Activated CD8-positive, alpha-beta memory T cell treated with anti-CD3 and anti-CD28 coated beads, Interleukin-2, amount 50 U/mL, for 24 hours (primary cell): ENCODE measurements around the gene PRPH2.

Experiments
- DNase-seq: peaks from one replicate; pipeline ENCODE4 v3.0.0-alpha.2; 2020; ENCODE audit errors: extremely low read depth

The PRPH2 gene

GRCh38 chr6:42722497-42722896 is at the start of gene PRPH2:
TSS of gene PRPH2 (minus strand) at chr6:42722597. CDS start at chr6:42722334, 263 bp downstream.
- DNase-seq: no peak

GRCh38 chr6:42771741-42772100 is 49.3 kb upstream of the PRPH2 start:
- no peak for DNase-seq

DNA sequence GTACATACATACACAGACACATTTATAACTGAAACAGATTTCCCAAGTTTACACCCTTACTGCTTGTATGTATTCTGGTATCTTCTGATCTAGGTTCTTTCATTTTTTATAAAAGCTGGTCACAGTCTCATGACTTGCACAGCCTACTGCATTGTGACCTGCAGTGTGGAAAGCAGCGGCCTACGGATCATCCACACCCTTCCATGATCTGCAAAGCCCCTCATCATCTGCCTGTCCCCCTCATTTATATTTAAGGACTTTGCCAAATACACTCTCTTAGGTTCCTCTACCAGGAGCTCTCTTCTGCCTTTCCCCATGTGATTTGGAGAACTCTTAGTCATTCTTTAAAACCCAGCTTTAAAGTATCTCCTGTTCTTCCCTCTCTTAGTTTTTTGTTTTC is 47.4 kb upstream of the PRPH2 start:
- DNase-seq: no peak

- no peak for DNase-seq
These were observed 46.7 kb upstream of the PRPH2 start for GRCh38 chr6:42769051-42769450.

GRCh38 chr6:42766163-42766670 is 43.8 kb upstream of the PRPH2 start:
- DNase-seq: no peak

DNA sequence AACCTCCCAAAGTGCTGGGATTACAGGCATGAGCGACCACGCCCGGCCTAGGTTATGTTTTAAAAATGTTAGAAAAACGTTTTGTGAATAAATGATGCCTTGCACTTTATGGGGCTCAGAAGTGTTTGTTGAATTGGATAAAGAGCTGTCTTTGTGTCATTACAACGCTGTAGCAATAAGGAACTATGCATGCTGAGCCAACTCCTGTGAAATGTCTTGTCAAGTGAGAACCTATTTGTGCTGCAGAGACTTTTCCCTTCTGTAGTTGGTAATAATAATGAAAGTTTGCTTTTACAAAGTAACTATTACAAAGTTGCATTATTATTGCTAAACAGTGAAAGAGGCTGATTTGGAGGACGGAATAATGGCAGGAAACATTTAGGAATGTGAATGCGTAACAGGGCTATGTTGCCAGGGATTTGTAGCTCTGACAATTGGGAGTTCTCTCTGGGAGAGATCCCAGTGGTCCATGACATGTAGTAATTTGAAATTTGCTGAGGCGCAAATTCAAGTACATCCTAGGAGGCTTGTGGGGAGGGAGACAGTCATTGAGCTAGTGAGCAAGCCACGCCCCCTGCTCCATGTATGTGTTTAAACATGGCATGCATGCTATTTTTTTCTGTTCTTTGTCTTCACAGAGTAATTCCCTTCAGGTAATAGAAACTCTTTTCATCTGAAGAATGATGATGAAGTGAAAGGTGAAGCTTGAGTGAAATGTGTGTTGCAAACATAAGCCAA is 42.7 kb upstream of the PRPH2 start:
- DNase-seq: no peak

DNA sequence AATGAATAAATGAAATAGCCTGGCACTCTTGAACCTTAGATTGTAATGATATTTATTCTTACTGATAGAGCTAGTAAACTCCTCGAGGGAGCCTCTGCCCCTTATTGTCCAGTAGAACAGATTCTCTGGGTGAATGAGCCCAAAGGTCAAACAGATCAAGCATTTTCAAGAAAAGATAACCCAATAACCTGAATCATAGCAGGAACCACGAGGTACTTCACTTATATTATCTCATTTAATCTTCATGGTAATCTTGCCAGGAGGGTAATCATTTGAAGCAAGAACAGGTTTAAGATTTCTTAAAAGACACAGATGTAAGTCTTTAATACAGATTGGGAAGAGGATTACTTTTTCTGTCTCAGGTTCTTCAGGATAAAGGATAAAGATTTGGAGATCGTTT is 40.6 kb upstream of the PRPH2 start:
- no peak for DNase-seq

GRCh38 chr6:42762426-42762859 is 40.0 kb upstream of the PRPH2 start:
- no peak for DNase-seq

DNA sequence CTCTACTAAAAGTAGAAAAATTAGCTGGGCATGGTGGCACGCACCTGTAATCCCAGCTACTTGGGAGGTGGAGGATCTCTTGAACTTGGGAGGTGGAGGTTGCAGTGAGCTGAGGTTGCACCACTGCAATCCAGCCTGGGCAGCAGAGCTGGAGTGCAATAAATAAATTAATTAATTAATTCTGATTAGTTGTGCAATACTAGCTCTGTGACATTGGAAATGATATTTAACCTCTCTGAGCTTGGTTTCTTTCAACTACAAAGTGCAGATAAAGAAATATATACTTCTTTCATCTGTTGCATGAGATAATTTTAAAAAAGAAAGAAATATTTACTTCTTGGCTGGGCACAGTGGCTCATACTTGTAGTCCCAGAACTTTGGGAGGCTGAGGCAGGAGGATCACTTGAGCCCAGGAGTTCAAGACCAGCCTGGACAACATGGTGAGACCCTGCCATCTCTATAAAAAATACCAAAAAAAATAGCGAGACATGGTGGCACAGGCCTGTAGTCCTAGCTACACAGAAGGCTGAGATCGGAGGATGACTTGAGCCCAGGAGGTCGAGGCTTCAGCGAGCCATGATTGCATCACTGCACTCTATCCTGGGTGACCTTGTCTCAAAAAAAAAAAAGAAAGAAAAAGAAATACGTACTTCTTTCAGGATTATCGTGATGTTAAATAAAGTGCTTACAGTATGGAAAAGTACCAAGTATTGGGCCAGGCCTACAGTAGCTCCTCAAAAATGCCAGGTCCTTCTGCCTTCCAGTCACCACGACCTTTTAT is 39.1 kb upstream of the PRPH2 start:
- no peak for DNase-seq

GRCh38 chr6:42758756-42759430 is 36.5 kb upstream of the PRPH2 start:
- no peak for DNase-seq

GRCh38 chr6:42756722-42757121 is 34.3 kb upstream of the PRPH2 start:
- DNase-seq: no peak

- no peak for DNase-seq
These were observed 32.4 kb upstream of the PRPH2 start for GRCh38 chr6:42754759-42755158.

- no peak for DNase-seq
These were observed 28.7 kb upstream of the PRPH2 start for GRCh38 chr6:42751055-42751454.

DNA sequence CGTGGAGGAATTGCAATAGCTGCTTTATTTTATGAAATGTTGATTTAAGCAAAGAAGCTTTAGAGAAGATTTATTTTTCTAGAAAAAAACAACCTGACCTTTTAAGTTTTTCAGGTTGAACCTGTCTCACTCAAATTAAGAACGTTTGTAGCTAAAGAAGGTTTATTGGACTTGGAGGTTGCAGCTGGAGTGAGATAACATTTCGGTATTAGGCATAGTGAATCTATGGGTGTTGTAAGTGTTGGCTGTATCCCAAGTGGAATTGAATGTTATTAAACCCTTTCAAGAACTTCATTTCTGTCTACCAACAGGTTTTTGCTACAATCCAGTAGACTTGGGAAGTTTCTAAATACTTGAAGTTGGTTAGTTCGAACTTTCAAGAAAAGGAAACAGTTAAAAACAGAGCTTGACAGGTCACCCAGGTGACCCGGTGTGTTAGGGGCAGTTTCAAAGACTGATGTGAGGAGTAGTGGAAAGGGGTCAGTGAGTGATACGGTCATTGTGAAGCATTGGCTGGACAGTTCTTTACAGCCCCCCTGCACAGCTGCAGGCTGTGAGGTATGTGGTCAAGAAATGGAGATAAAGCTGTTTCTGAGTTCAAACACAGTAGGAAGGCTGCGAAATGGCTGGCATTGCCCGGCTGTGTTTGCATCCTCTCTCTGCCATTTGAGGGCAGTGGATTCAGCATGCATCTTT is 26.0 kb upstream of the PRPH2 start:
- DNase-seq: no peak

DNA sequence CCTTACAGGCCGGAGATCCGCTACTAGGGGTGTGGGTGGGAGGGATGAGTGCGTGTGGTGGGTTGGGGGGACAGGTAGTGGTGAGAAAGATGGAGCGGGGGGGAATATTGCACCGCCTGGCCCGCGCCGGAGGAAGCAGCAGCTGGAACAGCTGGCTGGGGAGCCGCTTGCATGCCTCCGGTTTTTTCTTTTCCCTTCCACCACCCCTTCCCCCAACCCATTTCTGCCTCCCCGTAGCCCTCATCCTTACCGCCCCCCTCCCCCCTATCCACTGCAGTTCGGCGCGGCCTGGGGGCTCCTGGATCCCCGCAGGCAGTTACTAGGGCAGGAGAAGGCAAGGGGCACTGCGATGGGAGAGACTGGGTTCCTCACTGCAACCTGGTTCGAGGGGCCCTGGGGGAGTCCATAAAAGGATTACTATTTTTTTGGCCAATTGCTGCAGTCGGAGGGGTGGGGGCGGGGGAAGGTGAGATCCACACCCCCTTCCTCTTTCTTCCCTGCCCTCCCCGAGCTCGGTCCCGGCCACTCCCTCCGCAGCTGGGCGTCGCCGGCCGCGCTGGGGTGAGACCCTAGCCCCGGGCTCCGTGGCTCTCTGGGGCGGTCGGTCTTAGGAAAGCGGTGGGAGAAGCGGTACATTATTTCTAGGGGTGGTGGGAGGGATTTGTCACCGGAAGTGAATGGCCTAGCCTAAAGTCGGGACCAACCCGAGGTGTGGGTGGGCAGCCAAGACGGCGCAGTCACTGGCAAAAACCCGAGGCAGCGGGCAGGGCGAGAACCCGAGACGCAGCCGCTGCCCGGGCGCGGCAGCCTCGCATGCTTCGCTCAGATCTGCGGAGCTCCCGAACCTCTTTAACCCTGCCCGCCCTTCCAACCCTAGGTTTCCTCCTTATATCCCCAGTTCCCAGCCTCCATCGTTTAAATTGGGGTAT is 24.3 kb upstream of the PRPH2 start:
- DNase-seq: peak; percentile 50

GRCh38 chr6:42745640-42746462 is 23.5 kb upstream of the PRPH2 start, which contains the start of gene TBCC:
TSS of gene TBCC (minus strand) at chr6:42746103. CDS start at chr6:42746073, 30 bp downstream.
- peak; percentile 83 for DNase-seq

GRCh38 chr6:42745083-42745639 is 22.8 kb upstream of the PRPH2 start:
- DNase-seq: no peak

GRCh38 chr6:42744351-42744893 is 22.0 kb upstream of the PRPH2 start:
- no peak for DNase-seq
